ENCODE results near the gene INPP5F. TPM values are rescaled to one million over a fixed set of nuclear protein-coding genes. Genes with fewer than 3 reads are reported as not detected.

Gene INPP5F
- polyA plus RNA-seq, 1 of the 3 experiments (the other 2 are of a cell fraction): 7.8 TPM

DNA sequence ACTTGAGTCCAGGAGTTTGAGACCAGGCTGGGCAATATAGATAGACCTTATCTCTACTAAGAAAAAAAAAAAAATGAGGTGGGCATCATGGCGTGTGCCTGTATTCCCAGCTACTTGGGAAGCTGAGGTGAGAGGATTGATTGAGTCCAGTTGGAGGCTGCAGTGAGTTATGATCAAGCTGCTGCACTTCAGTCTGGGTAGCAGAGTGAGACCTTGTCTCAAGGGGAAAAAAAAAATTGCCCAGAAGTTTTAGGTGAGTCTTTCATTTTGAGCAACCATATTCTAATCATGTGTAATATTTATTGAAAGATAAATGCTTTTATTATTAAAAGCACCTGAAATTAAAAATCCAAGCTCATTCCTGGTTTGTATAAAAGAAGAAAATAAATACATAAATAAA lies 13.1 kb downstream of the INPP5F start:
- Histone ChIP-seq H4K20me1 (ENCODE audit: insufficient read depth) (no peaks in the 10 kb centered on the region), H3K4me3 (ENCODE audit: low read depth in 2 of 2, low read length in 1 of 2) (no peak overlapping the region), H3K79me2 (ENCODE audit: insufficient read depth) (peaks cover 68% of the 10 kb centered on the region), H3K36me3 (replicated peaks in 1 of 2; ENCODE audit: control insufficient read depth in 1 of 2, insufficient read depth in 2 of 2, low read length in 1 of 2) (no peaks in the 10 kb centered on the region), H3K27me3 (ENCODE audit: insufficient read depth) (no peaks in the 10 kb centered on the region), H3K4me2 (no peak overlapping the region), H3K9ac (no peak overlapping the region), H3K9me3 (no peaks in the 10 kb centered on the region), H3K27ac (ENCODE audit: low read depth in 2 of 2, low read length in 1 of 2) (peak overlapping the region; percentile 73 to 77; a peak in 2 of 4 replicates), H2AFZ (ENCODE audit: low read depth) (no peak overlapping the region), H3F3A (replicated peaks; ENCODE audit: insufficient read depth) (peaks cover 33% of the 10 kb centered on the region), H3K9me2 (no peaks in the 10 kb centered on the region), H3K4me1 (ENCODE audit: control insufficient read depth in 1 of 2, insufficient read depth in 2 of 2, low read depth in 1 of 2, low read length in 1 of 2) (peaks cover 3 to 42% of the 10 kb centered on the region in 2 experiments; a peak in 3 of 4 replicates)
- no peak for DNase-seq
- TF ChIP-seq, protein P1, sequence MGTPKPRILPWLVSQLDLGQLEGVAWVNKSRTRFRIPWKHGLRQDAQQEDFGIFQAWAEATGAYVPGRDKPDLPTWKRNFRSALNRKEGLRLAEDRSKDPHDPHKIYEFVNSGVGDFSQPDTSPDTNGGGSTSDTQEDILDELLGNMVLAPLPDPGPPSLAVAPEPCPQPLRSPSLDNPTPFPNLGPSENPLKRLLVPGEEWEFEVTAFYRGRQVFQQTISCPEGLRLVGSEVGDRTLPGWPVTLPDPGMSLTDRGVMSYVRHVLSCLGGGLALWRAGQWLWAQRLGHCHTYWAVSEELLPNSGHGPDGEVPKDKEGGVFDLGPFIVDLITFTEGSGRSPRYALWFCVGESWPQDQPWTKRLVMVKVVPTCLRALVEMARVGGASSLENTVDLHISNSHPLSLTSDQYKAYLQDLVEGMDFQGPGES (IDR thresholded peaks at IDR 0.05; ENCODE audit: low read depth, low read length): no peak
- TF ChIP-seq POLR2AphosphoS5 (IDR thresholded peaks at IDR 0.05; ENCODE audit: low read depth, low read length): no peak
- ChIA-PET CTCF (interaction anchor here (1.3 to 6.7 kb wide), 2 partner anchors 12 to 52 kb away, joined by 6 to 60 read pairs; no protein-coding TSS in a partner anchor), POLR2A (no interaction called here)
- 89% methylated on average over 1 of the region's 1 CpG for WGBS (ENCODE audit: low lambda C conversion rate)

DNA sequence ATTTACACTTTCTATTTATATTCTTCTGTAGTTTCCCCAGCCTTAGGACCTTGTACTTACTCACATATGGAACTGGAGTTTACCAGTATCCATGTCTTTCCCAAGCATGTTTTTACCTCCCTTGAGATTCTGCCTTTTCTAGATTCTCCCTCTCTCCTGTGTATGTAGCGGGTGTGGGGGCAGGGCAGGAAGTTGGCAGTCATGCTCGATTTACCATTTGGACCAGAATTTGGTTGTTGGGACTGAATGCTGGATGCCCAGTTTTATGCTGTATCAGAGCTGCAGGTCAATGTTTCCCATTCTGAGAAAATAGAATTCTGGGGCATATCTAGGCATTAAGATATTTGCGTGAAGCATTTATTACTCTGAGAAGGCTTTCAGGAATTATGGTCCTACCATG lies 14.2 kb downstream of the INPP5F start:
- ChIA-PET POLR2A (no interaction called here), CTCF (interaction anchor here (1.3 to 6.7 kb wide), 2 partner anchors 11 to 53 kb away, joined by 6 to 60 read pairs; no protein-coding TSS in a partner anchor)
- H3K4me3 ChIP-seq (ENCODE audit: low read depth in 2 of 2, low read length in 1 of 2): no peak overlapping the region
- 92% methylated on average over 3 of the region's 3 CpGs for WGBS (ENCODE audit: low lambda C conversion rate)
- no peaks in the 10 kb centered on the region for H4K20me1 ChIP-seq (ENCODE audit: insufficient read depth)
- H3K4me1 ChIP-seq (ENCODE audit: control insufficient read depth in 1 of 2, insufficient read depth in 2 of 2, low read depth in 1 of 2, low read length in 1 of 2): peaks cover 3 to 31% of the 10 kb centered on the region in 2 experiments; a peak in 3 of 4 replicates
- H3K27ac ChIP-seq (ENCODE audit: low read depth in 2 of 2, low read length in 1 of 2): no peak overlapping the region
- DNase-seq: no peak
- no peak for TF ChIP-seq FOSL2 (IDR thresholded peaks at IDR 0.05; ENCODE audit: borderline replicate concordance, low read depth)
- TF ChIP-seq RFX5 (IDR thresholded peaks at IDR 0.05; ENCODE audit: low read length): no peak
- TF ChIP-seq, protein P2, sequence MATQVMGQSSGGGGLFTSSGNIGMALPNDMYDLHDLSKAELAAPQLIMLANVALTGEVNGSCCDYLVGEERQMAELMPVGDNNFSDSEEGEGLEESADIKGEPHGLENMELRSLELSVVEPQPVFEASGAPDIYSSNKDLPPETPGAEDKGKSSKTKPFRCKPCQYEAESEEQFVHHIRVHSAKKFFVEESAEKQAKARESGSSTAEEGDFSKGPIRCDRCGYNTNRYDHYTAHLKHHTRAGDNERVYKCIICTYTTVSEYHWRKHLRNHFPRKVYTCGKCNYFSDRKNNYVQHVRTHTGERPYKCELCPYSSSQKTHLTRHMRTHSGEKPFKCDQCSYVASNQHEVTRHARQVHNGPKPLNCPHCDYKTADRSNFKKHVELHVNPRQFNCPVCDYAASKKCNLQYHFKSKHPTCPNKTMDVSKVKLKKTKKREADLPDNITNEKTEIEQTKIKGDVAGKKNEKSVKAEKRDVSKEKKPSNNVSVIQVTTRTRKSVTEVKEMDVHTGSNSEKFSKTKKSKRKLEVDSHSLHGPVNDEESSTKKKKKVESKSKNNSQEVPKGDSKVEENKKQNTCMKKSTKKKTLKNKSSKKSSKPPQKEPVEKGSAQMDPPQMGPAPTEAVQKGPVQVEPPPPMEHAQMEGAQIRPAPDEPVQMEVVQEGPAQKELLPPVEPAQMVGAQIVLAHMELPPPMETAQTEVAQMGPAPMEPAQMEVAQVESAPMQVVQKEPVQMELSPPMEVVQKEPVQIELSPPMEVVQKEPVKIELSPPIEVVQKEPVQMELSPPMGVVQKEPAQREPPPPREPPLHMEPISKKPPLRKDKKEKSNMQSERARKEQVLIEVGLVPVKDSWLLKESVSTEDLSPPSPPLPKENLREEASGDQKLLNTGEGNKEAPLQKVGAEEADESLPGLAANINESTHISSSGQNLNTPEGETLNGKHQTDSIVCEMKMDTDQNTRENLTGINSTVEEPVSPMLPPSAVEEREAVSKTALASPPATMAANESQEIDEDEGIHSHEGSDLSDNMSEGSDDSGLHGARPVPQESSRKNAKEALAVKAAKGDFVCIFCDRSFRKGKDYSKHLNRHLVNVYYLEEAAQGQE (IDR thresholded peaks at IDR 0.05; ENCODE audit: low read depth, low read length): no peak
- no peak for TF ChIP-seq POLR2AphosphoS5 (IDR thresholded peaks at IDR 0.05; ENCODE audit: low read depth, low read length)
- TF ChIP-seq TCF12 (IDR thresholded peaks at IDR 0.05): no peak
- no peak for TF ChIP-seq TAF1 (IDR thresholded peaks at IDR 0.05; ENCODE audit: borderline replicate concordance, low read depth, low read length)
- TF ChIP-seq EP300 (IDR thresholded peaks at IDR 0.05; ENCODE audit: borderline replicate concordance in 1 of 2, low read depth in 1 of 2, low read length in 1 of 2): no peak
- no peak for TF ChIP-seq FOXM1 (IDR thresholded peaks at IDR 0.05; ENCODE audit: low read depth)
- TF ChIP-seq ELF1 (IDR thresholded peaks at IDR 0.05): no peak
- no peaks in the 10 kb centered on the region for H3K9me2 ChIP-seq
- H3K36me3 ChIP-seq (replicated peaks in 1 of 2; ENCODE audit: control insufficient read depth in 1 of 2, insufficient read depth in 2 of 2, low read length in 1 of 2): no peaks in the 10 kb centered on the region
- H3K4me2 ChIP-seq: no peak overlapping the region
- H2AFZ ChIP-seq (ENCODE audit: low read depth): no peak overlapping the region
- H3K27me3 ChIP-seq (ENCODE audit: insufficient read depth): no peaks in the 10 kb centered on the region
- peaks cover 66% of the 10 kb centered on the region for H3K79me2 ChIP-seq (ENCODE audit: insufficient read depth)
- H3F3A ChIP-seq (replicated peaks; ENCODE audit: insufficient read depth): peaks cover 21% of the 10 kb centered on the region
- no peaks in the 10 kb centered on the region for H3K9me3 ChIP-seq
- H3K9ac ChIP-seq: no peak overlapping the region

Measured in SK-N-SH (cell line).